T-helper 1 cell treated with Interleukin-12 subunit alpha and Interleukin-12 subunit beta and Interleukin-4 antibody, amounts not matched to agents 30 ng/mL and 1 ng/mL, for 36 hours (primary cell): Measurements from ENCODE around the gene TASOR2. TPM values are rescaled to one million over a fixed set of nuclear protein-coding genes. Genes with fewer than 3 reads are reported as not detected.

Experiments
- total RNA-seq: library from RNA; stranded (reverse); gene quantifications from 2 replicates; pipeline ENCODE4 v1.2.3, GENCODE V29; 2022

The TASOR2 gene
- total RNA-seq, 1 donor from 2014 or later: 71.4 TPM

Other genes with a start within 250 kb of the TASOR2 start
- not detected in 2 replicates for gene CALML5, start 185.3 kb upstream of the TASOR2 start, total RNA-seq
- not detected in 2 replicates for gene CALML3, start 159.9 kb upstream of the TASOR2 start, total RNA-seq
- 4.9 and 6.3 TPM in 2 replicates for gene ASB13, start 18.2 kb upstream of the TASOR2 start, total RNA-seq
- 231 and 232 TPM in 2 replicates for gene GDI2, start 128.6 kb downstream of the TASOR2 start, total RNA-seq
- 5.2 TPM in 2 replicates for gene ANKRD16, start 205.1 kb downstream of the TASOR2 start, total RNA-seq
- 67.1 and 68.9 TPM in 2 replicates for gene FBH1, start 205.4 kb downstream of the TASOR2 start, total RNA-seq